KBM-7 (cell line): ENCODE data around the gene DCDC2.
"Not testable (repeated sequence)": the region's sequence is repeated elsewhere in the genome, so short reads cannot be mapped to it uniquely, and the experiment has no call there.

Source experiments
- DNase-seq: peaks from one replicate; pipeline ENCODE4 v3.0.0-alpha.2; 2015
- in situ Hi-C: fragments of 300-500 bp; cut with MboI; formaldehyde crosslinking; loops from 2 replicates; pipeline ENCODE4 v1.14.3; 2020; ENCODE audit warnings: low sequenced_read_pairs, low pct_unique_long_range_greater_than_20kb, mixed read lengths

Gene DCDC2

GRCh38 chr6:24233813-24234442 lies 123.9 kb downstream of the DCDC2 start:
- in situ Hi-C loops = no loop called here
- DNase-seq = no peak

DNA sequence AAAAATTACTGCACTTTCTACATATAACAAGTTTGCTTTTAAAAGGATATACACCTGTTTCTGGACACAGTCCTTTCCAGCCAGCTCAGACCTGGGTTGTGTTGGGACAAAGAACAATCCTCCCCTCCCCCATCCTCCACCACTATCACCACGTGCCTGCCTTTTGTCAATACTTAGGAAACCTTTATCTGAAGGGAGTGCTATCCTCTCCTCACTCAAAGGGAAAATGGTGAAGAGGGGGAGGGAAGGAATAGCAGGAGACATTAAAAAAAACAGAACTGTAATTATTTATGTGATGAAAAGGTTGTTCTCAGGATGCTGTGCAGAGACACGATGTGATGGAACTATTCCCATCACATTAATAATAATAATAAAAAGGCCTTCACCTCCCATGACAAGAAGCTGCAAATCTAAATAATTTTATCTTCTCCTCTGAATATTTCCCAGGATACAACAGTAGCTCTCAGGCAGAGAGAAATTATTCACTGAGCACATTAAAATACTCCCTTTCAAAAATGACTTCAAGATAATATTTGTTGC lies 126.4 kb downstream of the DCDC2 start:
- in situ Hi-C loops = no loop called here
- DNase-seq = no peak

GRCh38 chr6:24229696-24230405 lies 128.0 kb downstream of the DCDC2 start:
- in situ Hi-C loops = no loop called here
- no peak for DNase-seq

- in situ Hi-C loops = no loop called here
- DNase-seq = peak; percentile 26
These were observed 129.1 kb downstream of the DCDC2 start for GRCh38 chr6:24228681-24229255.

- no peak for DNase-seq
- in situ Hi-C loops = no loop called here
These were observed 129.7 kb downstream of the DCDC2 start for GRCh38 chr6:24228123-24228522.

DNA sequence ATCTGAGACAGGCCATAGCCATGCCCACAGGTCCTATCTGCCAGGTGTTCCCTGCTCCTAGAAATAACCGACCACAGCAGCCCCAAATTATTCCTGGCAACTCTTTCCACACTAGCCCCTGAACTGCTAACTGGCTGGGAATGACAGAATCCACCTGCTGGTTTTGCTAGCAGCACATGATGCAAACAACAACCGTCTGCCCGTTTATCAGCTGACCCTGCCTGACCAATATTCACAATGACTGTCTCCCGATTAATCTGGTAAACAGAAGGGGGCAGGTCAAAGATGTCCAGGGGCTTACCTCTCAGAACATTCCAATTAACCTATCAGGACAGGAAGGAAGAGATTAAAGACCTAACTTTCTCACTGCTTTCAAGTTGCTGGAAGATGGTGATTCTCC lies 130.3 kb downstream of the DCDC2 start:
- DNase-seq = no peak
- in situ Hi-C loops = no loop called here

DNA sequence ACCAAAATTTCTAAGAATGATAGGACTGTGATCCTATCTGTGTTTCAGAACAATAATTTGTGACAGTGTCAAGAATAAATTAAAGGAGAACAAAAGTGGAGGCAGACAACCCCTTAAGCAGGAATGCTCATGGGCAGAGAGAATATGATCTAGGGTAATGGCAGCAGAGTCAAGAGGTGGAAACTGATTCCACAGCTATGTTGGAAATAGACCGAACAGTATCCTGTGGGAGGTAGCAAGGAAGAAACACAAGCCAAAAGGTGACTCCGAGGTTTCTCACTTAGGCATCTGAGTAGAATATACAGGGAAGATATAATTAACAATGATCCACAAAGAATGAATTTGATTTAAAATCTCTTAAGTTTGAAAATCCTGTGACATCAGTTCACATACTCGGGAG lies 131.3 kb downstream of the DCDC2 start:
- DNase-seq = no peak
- in situ Hi-C loops = no loop called here

DNA sequence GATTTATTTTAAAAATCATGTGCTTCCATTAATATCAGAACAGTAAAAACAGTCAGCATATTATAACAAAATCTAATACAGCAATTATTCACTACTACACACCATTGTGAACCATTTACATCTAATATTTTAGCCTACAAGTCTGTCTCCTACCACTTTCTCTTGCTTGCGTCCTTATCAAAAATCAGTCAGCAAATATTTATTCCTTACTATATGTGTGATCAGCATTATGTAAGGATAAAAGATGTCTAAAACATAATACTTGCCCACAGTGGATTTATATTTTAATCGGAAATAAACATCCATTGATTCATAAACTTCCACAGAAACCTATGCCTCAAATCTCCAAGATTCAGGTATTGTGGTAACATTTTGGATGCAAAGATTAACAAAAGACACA lies 132.0 kb downstream of the DCDC2 start:
- in situ Hi-C loops = no loop called here
- DNase-seq = no peak

GRCh38 chr6:24223115-24223919 lies 134.5 kb downstream of the DCDC2 start:
- no peak for DNase-seq
- in situ Hi-C loops = no loop called here

GRCh38 chr6:24219670-24220069 lies 138.2 kb downstream of the DCDC2 start:
- in situ Hi-C loops = no loop called here
- no peak for DNase-seq

- in situ Hi-C loops = no loop called here
- no peak for DNase-seq
These were observed 142.9 kb downstream of the DCDC2 start for GRCh38 chr6:24214984-24215383.

GRCh38 chr6:24207413-24207812 lies 150.4 kb downstream of the DCDC2 start:
- in situ Hi-C loops = no loop called here
- no peak for DNase-seq

GRCh38 chr6:24205020-24205492 lies 152.8 kb downstream of the DCDC2 start:
- DNase-seq = peak; percentile 58
- in situ Hi-C loops = no loop called here

- in situ Hi-C loops, DNase-seq: not testable (repeated sequence)
These were observed 153.7 kb downstream of the DCDC2 start for GRCh38 chr6:24204113-24204512.

DNA sequence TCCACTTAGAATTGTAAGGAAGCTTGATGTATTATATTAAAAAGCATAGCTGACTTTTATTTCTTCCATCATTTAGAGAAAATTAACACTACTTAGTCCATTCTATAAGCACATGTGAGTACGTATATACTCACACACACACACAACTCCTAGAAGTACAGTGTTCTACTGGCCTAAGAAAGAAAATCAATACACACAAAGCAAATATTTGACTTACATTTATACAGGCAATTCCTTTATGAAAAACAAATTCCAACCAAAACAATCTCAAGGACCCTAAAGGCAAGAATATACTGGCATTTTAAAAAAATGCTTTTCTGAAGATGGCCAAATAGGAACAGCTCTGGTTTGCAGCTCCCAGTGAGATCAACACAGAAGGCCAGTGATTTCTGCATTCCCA lies 160.0 kb downstream of the DCDC2 start:
- no peak for DNase-seq
- in situ Hi-C loops = no loop called here

DNA sequence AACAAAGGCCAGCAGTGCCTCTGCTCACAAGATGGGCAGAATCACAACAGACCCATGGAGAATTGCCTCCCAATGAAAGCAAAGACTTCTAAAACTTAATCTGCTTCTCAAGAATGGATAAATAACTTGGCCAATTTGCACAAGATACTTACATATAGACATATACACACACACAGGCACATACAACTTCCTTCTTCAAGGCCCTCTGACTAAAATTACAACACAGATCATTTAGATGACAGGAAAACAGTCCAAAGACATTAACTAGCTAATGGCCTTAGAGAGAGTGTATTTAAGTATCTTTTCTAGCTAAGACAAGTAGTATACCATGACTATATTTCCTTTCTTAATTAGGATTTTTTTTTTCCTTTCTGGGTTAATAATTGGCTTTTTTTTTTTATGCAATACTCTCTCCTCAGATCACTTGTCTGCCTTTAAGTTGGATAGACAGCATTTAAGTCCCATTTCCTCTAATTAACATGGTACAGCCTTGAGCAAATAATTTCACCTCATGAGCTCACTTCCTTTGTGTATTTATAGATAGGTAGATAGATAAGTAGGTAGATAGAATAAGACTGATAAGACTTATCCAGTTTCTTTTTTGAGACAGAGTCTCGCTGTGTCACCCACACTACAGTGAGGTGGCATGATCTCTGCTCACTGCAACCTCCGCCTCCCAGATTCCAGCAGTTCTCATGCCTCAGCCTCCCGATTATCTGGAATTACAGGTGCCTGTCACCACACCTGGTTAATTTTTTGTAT lies 161.8 kb downstream of the DCDC2 start:
- no peak for DNase-seq
- in situ Hi-C loops = no loop called here

GRCh38 chr6:24194978-24195700 lies 162.7 kb downstream of the DCDC2 start:
- no peak for DNase-seq
- in situ Hi-C loops = no loop called here

DNA sequence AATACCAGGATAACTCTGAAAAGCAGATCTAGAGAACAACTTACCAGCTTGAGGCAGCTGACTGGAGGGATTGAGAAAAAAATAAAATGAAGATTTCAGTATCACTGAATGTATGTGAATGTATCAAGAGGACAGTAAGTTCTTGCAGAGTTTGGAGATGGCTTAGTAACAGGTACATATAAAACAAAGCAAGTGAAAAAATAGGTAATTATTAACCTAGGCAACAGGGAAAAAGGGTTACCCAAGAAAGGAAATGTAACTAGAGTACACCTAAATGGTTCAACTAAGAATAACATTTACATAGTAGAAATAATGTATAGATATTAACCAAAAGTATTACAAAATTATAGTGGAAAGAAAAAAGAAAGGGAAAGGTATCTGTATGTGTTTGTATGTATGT lies 164.5 kb downstream of the DCDC2 start:
- in situ Hi-C loops = no loop called here
- DNase-seq = no peak
